CD4-positive, alpha-beta memory T cell (primary cell): ENCODE measurements around the gene MUL1. TPM values are rescaled to one million over a fixed set of nuclear protein-coding genes. Genes with fewer than 3 reads are reported as not detected.

Experiments
- CTCF ChIA-PET: fragments of 350-600 bp; sonication (Branson Sonifier 250); formaldehyde crosslinking; loops from one replicate; lab custom pipeline; 2021; ENCODE audit warnings: inconsistent platforms; ENCODE audit not compliant: partially characterized antibody; lab: Charles Lee
- POLR2A ChIA-PET: fragments of 350-600 bp; sonication (Branson Sonifier 250); formaldehyde crosslinking; loops from one replicate; lab custom pipeline; 2021; ENCODE audit not compliant: partially characterized antibody; lab: Charles Lee
- DNase-seq, 5 donors: peaks; one replicate each; pipeline versions ENCODE4 v3.0.0 to v3.0.0-alpha.2; 2020 to 2022; ENCODE audit warnings: mixed read lengths in 1 of 5
- H3K27ac ChIP-seq: one replicate; pipeline ENCODE4 v1.7.0; 2013; ENCODE audit warnings: low read depth, low read length
- H3K27me3 ChIP-seq: 2 replicates; pipeline ENCODE4 v1.7.0; 2013; ENCODE audit warnings: mild to moderate bottlenecking, low read length, moderate library complexity; ENCODE audit not compliant: insufficient read depth
- H3K36me3 ChIP-seq: 2 replicates; pipeline ENCODE4 v1.7.0; 2013; ENCODE audit warnings: mild to moderate bottlenecking, low read length, moderate library complexity; ENCODE audit not compliant: insufficient read depth
- H3K4me1 ChIP-seq: 2 replicates; pipeline ENCODE4 v1.7.0; 2013; ENCODE audit warnings: mild to moderate bottlenecking, low read length, moderate library complexity; ENCODE audit not compliant: insufficient read depth
- H3K4me3 ChIP-seq, 2 donors: one replicate each; pipeline ENCODE4 v1.7.0; 2013; ENCODE audit warnings: low read length in 2 of 2, mild to moderate bottlenecking in 1 of 2
- H3K9me3 ChIP-seq, 2 donors: one replicate each; pipeline ENCODE4 v1.7.0; 2013; ENCODE audit warnings: low read length in 2 of 2, control low read depth in 1 of 2; ENCODE audit not compliant: control insufficient read depth in 1 of 2
- H3K27ac Mint-ChIP-seq, 7 donors: one replicate each; pipeline ENCODE4 v1.8.0; 2020 to 2021; ENCODE audit warnings: mixed read lengths in 7 of 7, mild to moderate bottlenecking in 6 of 7, inconsistent platforms in 3 of 7, moderate library complexity in 3 of 7
- H3K27me3 Mint-ChIP-seq, 2 donors: one replicate each; pipeline ENCODE4 v1.8.0; 2020 to 2021; ENCODE audit warnings: mixed read lengths in 2 of 2
- H3K36me3 Mint-ChIP-seq, 2 donors: one replicate each; pipeline ENCODE4 v1.8.0; 2020 to 2021; ENCODE audit warnings: mixed read lengths in 2 of 2, inconsistent platforms in 1 of 2, mild to moderate bottlenecking in 1 of 2
- H3K4me1 Mint-ChIP-seq, 4 donors: one replicate each; pipeline ENCODE4 v1.8.0; 2020 to 2021; ENCODE audit warnings: mixed read lengths in 4 of 4, mild to moderate bottlenecking in 1 of 4
- H3K4me3 Mint-ChIP-seq, 8 donors: one replicate each; pipeline ENCODE4 v1.8.0; 2020 to 2021; ENCODE audit warnings: mixed read lengths in 8 of 8, mild to moderate bottlenecking in 7 of 8, moderate library complexity in 6 of 8, inconsistent platforms in 3 of 8
- H3K9me3 Mint-ChIP-seq, 8 donors: one replicate each; pipeline ENCODE4 v1.8.0; 2020 to 2021; ENCODE audit warnings: mixed read lengths in 8 of 8, mild to moderate bottlenecking in 5 of 8, inconsistent platforms in 3 of 8, moderate library complexity in 1 of 8
- intact Hi-C: fragments of 100-400 bp; cut with micrococcal nuclease; formaldehyde crosslinking; loops from one replicate; pipeline ENCODE4 v1.15.1; 2023
- polyA plus RNA-seq, 2 donors: library from polyadenylated mRNA; unstranded; fragments of 300-500 nt; fragmentation: Illumina TruSeq; gene quantifications; one replicate each; pipeline ENCODE4 v1.2.3, GENCODE V29; 2021
- total RNA-seq, 2 experiments: library from RNA; stranded (reverse); gene quantifications; one replicate each; pipeline ENCODE4 v1.2.3, GENCODE V29; 2021

Gene MUL1
- total and polyA plus RNA-seq, 4 experiments from 2014 or later, result 21.4 to 44.4 (median 26.3) TPM

DNA sequence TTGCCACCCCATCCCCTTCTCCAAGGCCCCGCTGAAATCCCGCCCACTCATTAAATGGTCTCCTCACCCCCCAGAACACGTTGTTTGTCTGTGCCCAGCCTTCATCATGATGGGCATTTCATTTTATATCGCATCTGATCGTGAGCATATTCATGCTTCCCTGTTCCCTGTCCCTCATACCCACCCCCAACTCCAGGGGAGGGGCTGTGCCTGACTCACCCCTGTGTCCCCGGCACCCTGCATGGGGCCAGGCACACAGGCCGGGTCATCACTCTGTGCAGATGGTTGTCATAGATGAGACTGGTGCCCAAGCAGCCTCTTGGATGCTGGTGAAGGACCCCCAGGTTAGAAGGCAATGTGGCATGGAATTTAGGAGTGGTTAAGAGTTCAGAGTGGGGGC lies 33.0 kb downstream of the MUL1 start:
- Mint-ChIP-seq H3K36me3 (no peaks in the 10 kb centered on the region), H3K27me3 (peaks cover 44 to 65% of the 10 kb centered on the region in 2 donors), H3K27ac (no peak overlapping the region), H3K9me3 (no peaks in the 10 kb centered on the region), H3K4me3 (no peak overlapping the region), H3K4me1 (no peaks in the 10 kb centered on the region)
- peaks cover 6% of the 10 kb centered on the region for H3K27me3 ChIP-seq
- POLR2A ChIA-PET, result no interaction called here
- CTCF ChIA-PET, result interaction anchor here (0.7 kb wide), 1 partner anchor 258 kb away, joined by 3 read pairs; no protein-coding TSS in a partner anchor
- intact Hi-C loops, result no loop called here
- no peak overlapping the region for H3K4me3 ChIP-seq
- no peak overlapping the region for H3K27ac ChIP-seq
- no peaks in the 10 kb centered on the region for H3K36me3 ChIP-seq
- H3K4me1 ChIP-seq, result no peaks in the 10 kb centered on the region
- DNase-seq, result no peak
- H3K9me3 ChIP-seq, result no peaks in the 10 kb centered on the region

DNA sequence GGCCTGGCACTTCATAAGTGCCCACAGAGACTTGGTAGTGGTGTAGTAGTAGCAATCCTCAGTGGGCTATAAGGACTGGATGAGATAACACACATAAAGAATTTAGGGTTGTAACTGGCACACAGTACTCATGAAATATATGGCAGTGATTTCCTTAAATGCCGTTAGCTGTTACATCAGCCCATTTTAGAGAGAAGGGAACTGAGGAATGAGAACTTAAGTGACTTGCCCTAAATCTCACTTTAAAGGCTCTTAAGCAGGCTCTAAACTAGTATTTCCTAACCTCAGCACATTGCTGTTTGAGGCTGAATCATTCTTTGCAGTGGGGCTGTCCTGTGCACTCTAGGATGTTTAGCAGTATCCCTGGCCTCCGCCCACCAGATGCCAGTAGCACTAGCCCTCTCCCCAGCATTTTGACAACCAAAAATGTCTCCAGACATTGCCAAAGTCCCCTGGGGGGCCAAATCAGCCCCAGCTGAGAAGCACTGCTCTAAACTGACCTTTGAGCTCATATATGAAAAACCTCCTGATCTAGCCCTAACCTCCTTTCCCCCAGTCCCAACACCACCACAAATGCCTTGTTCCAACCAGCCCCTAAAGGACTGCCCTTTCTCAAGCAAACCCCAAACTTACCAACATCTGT lies 33.5 kb downstream of the MUL1 start:
- Mint-ChIP-seq H3K27ac (no peak overlapping the region), H3K4me3 (no peak overlapping the region), H3K36me3 (no peaks in the 10 kb centered on the region), H3K9me3 (no peaks in the 10 kb centered on the region), H3K27me3 (peaks cover 42 to 64% of the 10 kb centered on the region in 2 donors), H3K4me1 (no peaks in the 10 kb centered on the region)
- ChIA-PET CTCF (interaction anchor here (0.7 kb wide), 1 partner anchor 257 kb away, joined by 3 read pairs; no protein-coding TSS in a partner anchor), POLR2A (no interaction called here)
- Histone ChIP-seq H3K4me3 (no peak overlapping the region), H3K9me3 (no peaks in the 10 kb centered on the region), H3K4me1 (no peaks in the 10 kb centered on the region), H3K27ac (no peak overlapping the region), H3K36me3 (no peaks in the 10 kb centered on the region), H3K27me3 (peaks cover 6% of the 10 kb centered on the region)
- intact Hi-C loops, result no loop called here
- no peak for DNase-seq

DNA sequence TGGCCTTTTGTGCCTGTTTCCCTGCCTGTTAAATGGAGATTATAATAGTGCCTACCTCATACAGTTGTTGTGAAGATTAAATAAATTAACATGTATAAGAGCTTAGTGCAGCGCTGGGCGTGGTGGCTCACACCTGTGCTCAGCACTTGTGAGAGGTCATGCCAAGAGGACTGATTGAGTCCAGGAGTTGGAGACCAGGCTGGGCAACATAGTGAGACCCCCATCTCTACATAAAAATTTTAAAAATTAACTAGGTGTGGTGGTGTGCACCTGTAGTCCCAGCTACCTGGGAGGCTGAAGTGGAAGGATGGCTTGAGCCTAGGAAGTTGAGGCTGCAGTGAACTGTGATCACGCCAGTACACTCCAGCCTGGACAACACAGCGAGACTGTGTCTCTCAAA lies 34.1 kb downstream of the MUL1 start:
- Histone ChIP-seq H3K27ac (no peak overlapping the region), H3K9me3 (no peaks in the 10 kb centered on the region), H3K36me3 (no peaks in the 10 kb centered on the region), H3K4me3 (no peak overlapping the region), H3K4me1 (no peaks in the 10 kb centered on the region), H3K27me3 (peaks cover 6% of the 10 kb centered on the region)
- CTCF ChIA-PET, result no interaction called here
- Mint-ChIP-seq H3K9me3 (no peaks in the 10 kb centered on the region), H3K27me3 (peaks cover 42 to 62% of the 10 kb centered on the region in 2 donors), H3K36me3 (no peaks in the 10 kb centered on the region), H3K27ac (no peak overlapping the region), H3K4me3 (no peak overlapping the region), H3K4me1 (no peaks in the 10 kb centered on the region)
- POLR2A ChIA-PET, result no interaction called here
- intact Hi-C loops, result no loop called here
- no peak for DNase-seq

DNA sequence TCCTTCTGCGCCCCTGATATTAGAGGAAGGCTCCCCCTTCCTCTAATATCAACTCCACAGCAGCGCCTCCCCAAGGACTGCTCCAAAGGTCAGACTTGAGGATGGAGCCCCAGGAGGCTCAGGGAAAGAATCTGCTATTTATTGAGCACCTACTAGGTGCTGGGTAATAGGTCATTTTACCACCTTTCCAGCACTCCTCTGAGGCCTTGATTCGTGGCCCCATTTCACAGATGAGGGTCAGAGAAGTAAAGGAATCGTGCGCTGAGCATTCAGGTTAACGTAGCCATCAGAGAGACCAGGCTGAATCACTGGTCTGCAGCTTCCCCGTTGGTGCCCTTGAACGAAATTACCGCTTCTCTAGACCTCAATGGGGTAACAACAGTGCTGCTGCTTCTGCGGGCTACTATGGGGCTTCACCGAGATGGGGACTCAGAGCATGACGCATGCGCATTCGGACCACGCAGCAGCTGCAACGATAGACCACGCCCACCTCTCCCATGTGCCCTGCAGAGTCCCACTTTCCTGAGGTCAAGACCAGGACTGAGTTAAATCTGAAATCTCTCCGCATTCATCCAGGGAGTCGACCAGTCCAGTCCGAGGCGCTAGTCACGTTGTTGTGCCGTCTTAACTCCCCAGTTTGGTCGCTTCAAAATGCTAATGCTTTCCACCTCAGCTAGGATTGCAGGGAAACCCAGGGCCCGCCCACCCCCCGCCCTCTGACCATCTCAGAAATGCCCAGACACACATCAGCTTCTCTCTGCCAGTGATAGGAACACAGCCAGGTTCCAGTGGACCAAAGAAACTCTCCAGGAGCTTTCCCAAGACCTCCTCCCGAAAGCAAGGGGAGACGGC lies 34.9 kb downstream of the MUL1 start:
- Histone ChIP-seq H3K36me3 (no peaks in the 10 kb centered on the region), H3K4me1 (no peaks in the 10 kb centered on the region), H3K27me3 (peaks cover 6% of the 10 kb centered on the region), H3K4me3 (no peak overlapping the region), H3K9me3 (no peaks in the 10 kb centered on the region), H3K27ac (no peak overlapping the region)
- ChIA-PET CTCF (interaction anchor here (0.9 kb wide), 1 partner anchor 13 kb away, joined by 3 read pairs; the partner anchor contains the start of gene CAMK2N1), POLR2A (no interaction called here)
- no peaks in the 10 kb centered on the region for H3K36me3 Mint-ChIP-seq
- peak overlapping the region in 1 of 8 donors; percentile 20 for H3K4me3 Mint-ChIP-seq
- DNase-seq, result no peak
- H3K27me3 Mint-ChIP-seq, result peaks cover 35 to 59% of the 10 kb centered on the region in 2 donors
- no peak overlapping the region for H3K27ac Mint-ChIP-seq
- no peaks in the 10 kb centered on the region for H3K4me1 Mint-ChIP-seq
- peaks cover 0 to under 1% (median 0%) of the 10 kb centered on the region in 8 donors for H3K9me3 Mint-ChIP-seq
- intact Hi-C loops, result no loop called here

DNA sequence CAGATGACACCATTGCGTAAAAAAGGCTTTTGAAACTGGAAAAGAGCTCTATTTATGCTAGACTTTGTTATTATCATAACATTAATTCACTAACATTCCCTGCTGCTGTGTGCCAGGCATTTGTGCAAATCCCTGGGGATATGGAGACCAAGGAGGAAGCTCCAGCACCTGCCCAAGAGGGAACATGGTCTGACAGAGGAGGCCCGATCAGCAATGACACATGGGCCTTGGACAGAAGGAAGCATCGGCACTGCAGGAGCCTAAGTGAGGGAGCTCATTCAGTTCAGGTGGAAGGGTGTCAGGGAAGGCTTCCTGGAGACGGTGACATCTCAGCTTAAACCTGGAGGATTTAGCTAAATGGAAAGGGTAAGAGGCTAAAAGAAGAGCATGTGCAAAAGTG lies 35.8 kb downstream of the MUL1 start:
- H3K4me1 Mint-ChIP-seq, result no peaks in the 10 kb centered on the region
- H3K36me3 Mint-ChIP-seq, result no peaks in the 10 kb centered on the region
- peaks cover 0 to 1% (median 0%) of the 10 kb centered on the region in 8 donors for H3K9me3 Mint-ChIP-seq
- ChIA-PET CTCF (interaction anchor here (0.9 kb wide), 1 partner anchor 14 kb away, joined by 3 read pairs; the partner anchor contains the start of gene CAMK2N1), POLR2A (no interaction called here)
- Histone ChIP-seq H3K36me3 (no peaks in the 10 kb centered on the region), H3K4me1 (no peaks in the 10 kb centered on the region), H3K27ac (no peak overlapping the region), H3K4me3 (no peak overlapping the region), H3K27me3 (peaks cover 6% of the 10 kb centered on the region), H3K9me3 (no peaks in the 10 kb centered on the region)
- no peak for DNase-seq
- H3K4me3 Mint-ChIP-seq, result peak overlapping the region in 1 of 8 donors; percentile 10
- intact Hi-C loops, result no loop called here
- H3K27me3 Mint-ChIP-seq, result peaks cover 36 to 66% of the 10 kb centered on the region in 2 donors
- H3K27ac Mint-ChIP-seq, result no peak overlapping the region

DNA sequence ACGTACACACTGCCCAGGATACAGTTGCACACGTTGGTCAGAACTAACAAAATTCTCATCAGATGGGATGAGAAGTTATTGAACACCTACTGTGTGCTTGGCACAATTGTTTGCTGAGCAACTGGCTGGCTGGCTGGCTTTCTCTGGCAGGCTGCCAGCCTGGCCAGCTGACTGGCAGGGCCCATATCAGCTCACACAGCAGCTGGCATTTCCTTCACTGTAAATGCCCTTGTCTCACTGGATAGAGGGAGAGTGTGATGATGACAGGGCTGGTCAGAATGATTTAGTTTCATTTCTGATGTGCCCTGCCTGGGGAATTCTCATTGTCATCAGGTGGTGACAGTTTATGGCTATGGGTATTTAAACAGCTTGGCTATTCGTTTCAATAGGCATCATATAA lies 37.8 kb downstream of the MUL1 start:
- Histone ChIP-seq H3K36me3 (no peaks in the 10 kb centered on the region), H3K4me3 (no peak overlapping the region), H3K4me1 (no peaks in the 10 kb centered on the region), H3K27me3 (no peaks in the 10 kb centered on the region), H3K27ac (no peak overlapping the region), H3K9me3 (no peaks in the 10 kb centered on the region)
- Mint-ChIP-seq H3K9me3 (peaks cover 0 to 1% (median 0%) of the 10 kb centered on the region in 8 donors), H3K4me1 (no peaks in the 10 kb centered on the region), H3K27me3 (peaks cover 31 to 67% of the 10 kb centered on the region in 2 donors), H3K4me3 (no peak overlapping the region), H3K36me3 (no peaks in the 10 kb centered on the region), H3K27ac (no peak overlapping the region)
- intact Hi-C loops, result no loop called here
- DNase-seq, result no peak
- ChIA-PET CTCF (interaction anchor here (1.1 kb wide), 1 partner anchor 25 kb away, joined by 3 read pairs; no protein-coding TSS in a partner anchor), POLR2A (no interaction called here)
